ENCODE data around the gene MYO1G. TPM values are rescaled to one million over a fixed set of nuclear protein-coding genes. Genes with fewer than 3 reads are reported as not detected.

MYO1G gene
- total RNA-seq, 4 donors from 2014 or later: 2.6 to 14.7 (median 4.0) TPM

DNA sequence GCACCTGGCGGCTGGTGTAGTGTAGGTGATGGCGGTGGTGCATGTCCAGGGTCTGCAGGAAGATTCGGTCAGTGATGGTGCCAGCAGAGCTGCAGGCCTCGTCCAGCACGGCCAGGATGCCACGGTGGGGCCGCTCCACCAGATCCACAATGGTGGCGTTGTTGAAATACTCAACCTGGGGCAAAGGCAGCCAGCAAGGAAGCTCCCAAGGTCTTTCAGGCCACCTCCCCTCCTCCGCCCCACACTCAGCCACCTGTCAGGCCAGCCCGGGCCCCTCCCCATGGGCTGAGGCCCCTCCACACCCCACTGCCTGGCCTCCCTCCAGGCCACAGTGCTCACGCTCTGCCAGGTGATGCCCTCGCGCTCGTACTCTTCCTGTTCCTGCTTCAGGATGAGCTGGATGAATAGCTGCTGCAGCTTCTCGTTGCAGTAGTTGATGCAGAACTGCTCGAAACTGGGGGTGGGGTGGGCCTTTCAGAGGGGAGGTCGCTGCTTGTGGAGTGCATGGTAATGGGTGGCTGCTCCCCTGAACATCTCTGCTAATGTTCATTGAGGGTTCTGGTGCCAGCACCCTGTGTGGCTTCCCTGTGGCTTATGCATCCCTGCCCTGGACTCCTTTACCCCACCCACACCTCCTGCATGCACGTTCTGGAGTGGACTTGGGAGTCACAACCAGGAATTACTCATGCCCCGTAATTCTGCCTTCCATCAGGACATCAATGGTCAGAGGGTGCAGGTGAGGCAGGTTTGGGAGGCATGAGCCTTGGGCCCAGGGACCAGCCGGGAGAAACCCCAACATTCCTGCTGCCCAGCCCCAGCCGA is 8.9 kb downstream of the MYO1G start:
- TF ChIP-seq, protein P1, sequence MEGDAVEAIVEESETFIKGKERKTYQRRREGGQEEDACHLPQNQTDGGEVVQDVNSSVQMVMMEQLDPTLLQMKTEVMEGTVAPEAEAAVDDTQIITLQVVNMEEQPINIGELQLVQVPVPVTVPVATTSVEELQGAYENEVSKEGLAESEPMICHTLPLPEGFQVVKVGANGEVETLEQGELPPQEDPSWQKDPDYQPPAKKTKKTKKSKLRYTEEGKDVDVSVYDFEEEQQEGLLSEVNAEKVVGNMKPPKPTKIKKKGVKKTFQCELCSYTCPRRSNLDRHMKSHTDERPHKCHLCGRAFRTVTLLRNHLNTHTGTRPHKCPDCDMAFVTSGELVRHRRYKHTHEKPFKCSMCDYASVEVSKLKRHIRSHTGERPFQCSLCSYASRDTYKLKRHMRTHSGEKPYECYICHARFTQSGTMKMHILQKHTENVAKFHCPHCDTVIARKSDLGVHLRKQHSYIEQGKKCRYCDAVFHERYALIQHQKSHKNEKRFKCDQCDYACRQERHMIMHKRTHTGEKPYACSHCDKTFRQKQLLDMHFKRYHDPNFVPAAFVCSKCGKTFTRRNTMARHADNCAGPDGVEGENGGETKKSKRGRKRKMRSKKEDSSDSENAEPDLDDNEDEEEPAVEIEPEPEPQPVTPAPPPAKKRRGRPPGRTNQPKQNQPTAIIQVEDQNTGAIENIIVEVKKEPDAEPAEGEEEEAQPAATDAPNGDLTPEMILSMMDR (IDR thresholded peaks at IDR 0.05): no peak
- ATAC-seq (ENCODE audit: low FRiP score): no peak
- no peak for DNase-seq (ENCODE audit: low spot score)

- TF ChIP-seq, protein P1 (IDR thresholded peaks at IDR 0.05): no peak
- DNase-seq (ENCODE audit: low spot score) (no peak), ATAC-seq (ENCODE audit: low FRiP score) (no peak)
Observed at GRCh38 chr7:44969049-44969700, 9.6 kb downstream of the MYO1G start.

GRCh38 chr7:44967571-44968446 is 11.0 kb downstream of the MYO1G start:
- ATAC-seq (ENCODE audit: low FRiP score) (no peak), DNase-seq (ENCODE audit: low spot score) (no peak)
- TF ChIP-seq, protein P1 (IDR thresholded peaks at IDR 0.05): no peak

DNA sequence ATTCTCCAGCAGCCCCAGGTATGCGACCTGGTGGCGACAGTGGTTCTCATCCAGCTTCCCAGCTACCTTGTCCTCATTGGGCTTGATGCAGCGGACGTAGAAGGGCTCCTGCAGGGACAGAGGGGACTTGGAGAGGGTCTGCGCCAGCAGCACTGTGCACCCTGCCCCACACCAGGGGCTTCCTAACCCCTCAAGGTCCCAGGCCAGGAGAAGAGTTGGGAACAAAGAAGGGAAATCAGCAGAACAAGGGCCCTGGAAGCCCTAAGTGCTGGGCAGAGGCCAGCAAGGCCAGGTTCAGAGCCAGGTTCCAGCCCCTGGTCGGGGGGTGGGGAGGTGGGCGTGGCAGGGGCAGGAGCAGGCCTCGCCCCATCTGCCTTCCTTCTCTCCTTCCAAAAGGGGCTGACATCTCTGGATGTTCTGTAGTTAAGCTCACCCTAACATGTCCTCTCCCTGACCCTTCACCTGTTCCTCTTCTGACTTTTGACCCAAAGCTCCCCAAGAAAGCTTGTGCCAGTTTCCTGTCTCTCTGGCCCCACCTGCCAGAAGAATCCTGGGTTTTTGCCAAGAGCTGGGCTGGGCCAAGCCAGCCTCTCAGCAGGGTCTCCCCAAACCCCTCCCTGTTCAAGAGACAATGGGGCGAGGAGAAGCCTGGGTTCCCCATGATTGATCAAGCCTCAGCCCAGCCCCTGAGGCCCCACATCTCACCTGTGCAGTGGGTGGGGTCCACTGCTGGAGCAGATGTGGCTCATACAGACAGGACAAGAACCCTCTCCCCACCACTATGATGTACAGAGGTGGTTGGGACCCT is 11.9 kb downstream of the MYO1G start:
- TF ChIP-seq, protein P1 (IDR thresholded peaks at IDR 0.05): no peak
- ATAC-seq (ENCODE audit: low FRiP score): no peak
- no peak for DNase-seq (ENCODE audit: low spot score)

DNA sequence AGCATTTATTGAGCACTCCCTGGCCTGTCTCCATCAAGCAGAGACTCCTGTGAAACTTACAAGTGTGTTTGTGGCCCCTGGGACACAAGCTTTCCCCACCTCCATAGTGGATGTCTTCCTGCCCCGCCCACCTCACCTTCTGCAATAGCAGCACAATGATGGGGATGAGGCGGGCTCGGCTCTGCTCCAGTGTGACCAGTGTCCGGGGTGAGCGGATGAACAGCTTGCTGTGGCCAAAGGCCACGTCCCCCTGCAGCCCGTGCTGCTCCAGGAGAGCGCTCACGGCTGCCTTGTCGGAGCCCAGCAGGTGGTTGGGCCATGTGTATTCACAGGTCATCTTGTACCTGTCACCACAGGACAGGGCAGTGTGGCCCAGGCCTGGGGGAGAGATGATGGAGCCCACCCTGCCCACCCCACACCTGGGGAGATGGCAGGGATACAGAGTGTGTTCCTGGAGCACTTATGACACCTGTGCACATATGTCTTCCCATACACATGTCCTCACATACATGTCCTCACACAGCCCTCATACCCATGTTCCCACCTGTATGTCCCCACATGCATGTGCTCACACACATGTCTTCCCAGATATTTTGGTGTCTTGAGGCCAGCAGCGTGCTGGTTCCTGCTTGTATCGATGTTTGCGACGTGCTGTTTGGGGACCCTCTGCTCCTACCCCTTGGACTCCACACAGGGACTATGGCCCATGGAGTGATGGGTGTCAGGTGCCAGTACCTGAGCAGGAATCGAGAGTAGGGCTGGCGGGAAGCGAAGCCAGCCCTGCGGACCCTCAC is 12.7 kb downstream of the MYO1G start:
- no peak for ATAC-seq (ENCODE audit: low FRiP score)
- DNase-seq (ENCODE audit: low spot score): no peak

More for the DNA sequence above, 12.7 kb downstream of the MYO1G start:
- TF ChIP-seq, protein P1 (IDR thresholded peaks at IDR 0.05): no peak
